ENCODE data around the gene LEMD3.

The LEMD3 gene

GRCh38 chr12:65169320-65170208 is at the start of gene LEMD3:
Gene LEMD3 (plus strand): TSS chr12:65169583. CDS start chr12:65169597, 14 bp downstream.
- peak; percentile 50 for DNase-seq

- DNase-seq: no peak
Measured at GRCh38 chr12:65121049-65121955, 48.1 kb upstream of the LEMD3 start, which contains the start of gene WIF1. Gene WIF1 (minus strand): TSS chr12:65121305. CDS start chr12:65121191, 114 bp downstream.

GRCh38 chr12:65121956-65122469 is 47.4 kb upstream of the LEMD3 start:
- DNase-seq: no peak

- no peak for DNase-seq
Measured at GRCh38 chr12:65122703-65123102, 46.7 kb upstream of the LEMD3 start.

- peak; percentile 26 for DNase-seq
Measured at GRCh38 chr12:65123435-65124063, 45.8 kb upstream of the LEMD3 start.

- no peak for DNase-seq
Measured at GRCh38 chr12:65125247-65125646, 44.1 kb upstream of the LEMD3 start.

GRCh38 chr12:65125975-65126374 is 43.4 kb upstream of the LEMD3 start:
- DNase-seq: no peak

- DNase-seq: no peak
Measured at GRCh38 chr12:65126482-65126881, 42.9 kb upstream of the LEMD3 start.

GRCh38 chr12:65133879-65134278 is 35.5 kb upstream of the LEMD3 start:
- no peak for DNase-seq

- no peak for DNase-seq
Measured at GRCh38 chr12:65139389-65139788, 30.0 kb upstream of the LEMD3 start.

- no peak for DNase-seq
Measured at GRCh38 chr12:65140738-65141137, 28.6 kb upstream of the LEMD3 start.

GRCh38 chr12:65147312-65147905 is 22.0 kb upstream of the LEMD3 start:
- no peak for DNase-seq

GRCh38 chr12:65152012-65152411 is 17.4 kb upstream of the LEMD3 start:
- no peak for DNase-seq

GRCh38 chr12:65152596-65152995 is 16.8 kb upstream of the LEMD3 start:
- DNase-seq: no peak

- no peak for DNase-seq
Measured at GRCh38 chr12:65155784-65156183, 13.6 kb upstream of the LEMD3 start.

- no peak for DNase-seq
Measured at GRCh38 chr12:65156366-65156841, 13.0 kb upstream of the LEMD3 start.

GRCh38 chr12:65157091-65157490 is 12.3 kb upstream of the LEMD3 start:
- no peak for DNase-seq

GRCh38 chr12:65162609-65163008 is 6.8 kb upstream of the LEMD3 start:
- no peak for DNase-seq

- DNase-seq: no peak
Measured at GRCh38 chr12:65164244-65164643, 5.1 kb upstream of the LEMD3 start.

GRCh38 chr12:65164774-65165173 is 4.6 kb upstream of the LEMD3 start:
- DNase-seq: no peak

- no peak for DNase-seq
Measured at GRCh38 chr12:65168681-65169319, 583 bp upstream of the LEMD3 start.

All from KG1 (cell line).